Ascending aorta (tissue), 2 donors: ENCODE measurements around the gene TTLL8. TPM values are rescaled to one million over a fixed set of nuclear protein-coding genes. Genes with fewer than 3 reads are reported as not detected.
A peak's percentile ranks its signal among the peaks of the same experiment; 100 is the strongest.

Experiments
- DNase-seq, 2 donors: peaks; one replicate each; pipeline ENCODE4 v3.0.0-alpha.2; 2019; ENCODE audit warnings: low spot score in 2 of 2
- H3K27ac ChIP-seq, 2 donors: fragments of 200-600 bp; sonication (generic); one replicate each; pipeline ENCODE4 v1.5.1; 2016 to 2017; ENCODE audit warnings: mild to moderate bottlenecking in 1 of 2
- H3K27me3 ChIP-seq: fragments of 200-600 bp; sonication (generic); one replicate; pipeline ENCODE4 v1.5.1; 2017
- H3K36me3 ChIP-seq, 2 donors: fragments of 200-600 bp; sonication (generic); one replicate each; pipeline ENCODE4 v1.5.1; 2016
- H3K4me1 ChIP-seq, 2 donors: fragments of 200-600 bp; sonication (generic); one replicate each; pipeline ENCODE4 v1.5.1; 2016 to 2017; ENCODE audit warnings: mild to moderate bottlenecking in 1 of 2
- H3K4me3 ChIP-seq, 2 donors: fragments of 200-600 bp; sonication (generic); one replicate each; pipeline ENCODE4 v1.5.1; 2016 to 2017; ENCODE audit warnings: mild to moderate bottlenecking in 1 of 2
- H3K9me3 ChIP-seq, 2 donors: fragments of 200-600 bp; sonication (generic); one replicate each; pipeline ENCODE4 v1.5.1; 2016
- CTCF ChIP-seq, 3 experiments: fragments of 200-600 bp in 2 of 3; fragments of 450-650 bp in 1 of 3; sonication (generic) in 2 of 3; IDR thresholded peaks; one replicate each; pipeline ENCODE4 v1.5.1; 2016 to 2019; ENCODE audit warnings: antibody characterized with exemption in 3 of 3, mild to moderate bottlenecking in 1 of 3, moderate library complexity in 1 of 3
- intact Hi-C: fragments of 100-400 bp; cut with DNase I; formaldehyde crosslinking; loops from one replicate; pipeline ENCODE4 v1.15.1; 2023
- total RNA-seq: library from RNA; depleted of rRNA; stranded (reverse); fragments of >200 nt; gene quantifications from one replicate; pipeline ENCODE4 v1.1.0, GENCODE V29; 2016

Gene TTLL8
- total RNA-seq, 1 donor from 2014 or later = not detected

GRCh38 chr22:50004918-50005317 is 53.2 kb downstream of the TTLL8 start:
- Histone ChIP-seq H3K4me1 (no peaks in the 10 kb centered on the region), H3K9me3 (no peaks in the 10 kb centered on the region), H3K4me3 (no peak overlapping the region), H3K27me3 (no peaks in the 10 kb centered on the region), H3K27ac (no peak overlapping the region), H3K36me3 (no peaks in the 10 kb centered on the region)
- TF ChIP-seq CTCF (IDR thresholded peaks at IDR 0.05) = no peak
- DNase-seq = no peak
- intact Hi-C loops = no loop called here

- Histone ChIP-seq H3K9me3 (no peaks in the 10 kb centered on the region), H3K36me3 (no peaks in the 10 kb centered on the region), H3K27ac (no peak overlapping the region), H3K27me3 (no peaks in the 10 kb centered on the region), H3K4me3 (no peak overlapping the region), H3K4me1 (no peaks in the 10 kb centered on the region)
- TF ChIP-seq CTCF (IDR thresholded peaks at IDR 0.05) = no peak
- intact Hi-C loops = no loop called here
- no peak for DNase-seq
Measured at GRCh38 chr22:50002791-50003190, 55.3 kb downstream of the TTLL8 start.

- Histone ChIP-seq H3K9me3 (no peaks in the 10 kb centered on the region), H3K4me1 (no peaks in the 10 kb centered on the region), H3K36me3 (no peaks in the 10 kb centered on the region), H3K27me3 (no peaks in the 10 kb centered on the region), H3K27ac (no peak overlapping the region), H3K4me3 (no peak overlapping the region)
- TF ChIP-seq CTCF (IDR thresholded peaks at IDR 0.05) = no peak
- intact Hi-C loops = no loop called here
- DNase-seq = no peak
Measured at GRCh38 chr22:50001388-50002231, 56.5 kb downstream of the TTLL8 start.

GRCh38 chr22:50000587-50001387 is 57.3 kb downstream of the TTLL8 start:
- intact Hi-C loops = no loop called here
- TF ChIP-seq CTCF (IDR thresholded peaks at IDR 0.05) = no peak
- no peaks in the 10 kb centered on the region for H3K27me3 ChIP-seq
- H3K4me1 ChIP-seq = no peaks in the 10 kb centered on the region
- H3K36me3 ChIP-seq = no peaks in the 10 kb centered on the region
- no peak overlapping the region for H3K4me3 ChIP-seq
- no peak for DNase-seq
- no peaks in the 10 kb centered on the region for H3K9me3 ChIP-seq
- H3K27ac ChIP-seq = no peak overlapping the region

- intact Hi-C loops = no loop called here
- H3K4me1 ChIP-seq = no peaks in the 10 kb centered on the region
- H3K36me3 ChIP-seq = no peaks in the 10 kb centered on the region
- H3K27me3 ChIP-seq = no peaks in the 10 kb centered on the region
- H3K4me3 ChIP-seq = peak overlapping the region in 1 of 2 donors; percentile 2
- peak in 1 of 2 donors; percentile 60 for DNase-seq
- H3K9me3 ChIP-seq = no peaks in the 10 kb centered on the region
- TF ChIP-seq CTCF (IDR thresholded peaks at IDR 0.05) = no peak
- H3K27ac ChIP-seq = no peak overlapping the region
Measured at GRCh38 chr22:49999946-50000586, 58.0 kb downstream of the TTLL8 start.
